MM.1S (cell line): Measurements from ENCODE around the gene PTMS.

Experiments
- EZH2 ChIP-seq: fragments of 300-600 bp; sonication (generic); optimal IDR thresholded peaks from 2 replicates; pipeline ENCODE3; 2017; ENCODE audit warnings: low read depth, mild to moderate bottlenecking, antibody characterized with exemption, low read length, mixed read lengths
- TF ChIP-seq, protein P1 (sequence below): fragments of 300-600 bp; sonication (generic); IDR thresholded peaks from 2 replicates; pipeline ENCODE4 v1.5.1; 2016; ENCODE audit warnings: antibody characterized with exemption, low read length, mixed read lengths

DNA sequence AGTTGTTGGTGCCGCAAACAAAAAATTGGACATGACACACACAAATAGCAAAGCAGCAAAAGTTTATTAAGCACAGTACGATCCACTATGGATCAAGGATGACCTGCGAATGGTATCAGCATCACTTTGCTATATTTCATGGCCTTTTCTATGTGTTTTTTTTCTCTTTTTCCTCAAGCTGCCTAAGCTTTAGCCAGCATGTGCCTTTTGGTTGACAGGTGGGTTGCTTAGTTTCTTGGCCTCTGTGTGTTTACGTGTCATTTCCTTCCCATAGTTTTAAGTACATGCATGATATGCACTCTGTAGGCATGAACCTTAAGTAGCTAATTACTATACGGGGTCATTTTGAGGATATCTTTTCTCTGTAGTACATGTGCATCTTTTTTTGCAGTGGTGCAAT, 33.0 kb downstream of the PTMS start:
- TF ChIP-seq, protein P1, sequence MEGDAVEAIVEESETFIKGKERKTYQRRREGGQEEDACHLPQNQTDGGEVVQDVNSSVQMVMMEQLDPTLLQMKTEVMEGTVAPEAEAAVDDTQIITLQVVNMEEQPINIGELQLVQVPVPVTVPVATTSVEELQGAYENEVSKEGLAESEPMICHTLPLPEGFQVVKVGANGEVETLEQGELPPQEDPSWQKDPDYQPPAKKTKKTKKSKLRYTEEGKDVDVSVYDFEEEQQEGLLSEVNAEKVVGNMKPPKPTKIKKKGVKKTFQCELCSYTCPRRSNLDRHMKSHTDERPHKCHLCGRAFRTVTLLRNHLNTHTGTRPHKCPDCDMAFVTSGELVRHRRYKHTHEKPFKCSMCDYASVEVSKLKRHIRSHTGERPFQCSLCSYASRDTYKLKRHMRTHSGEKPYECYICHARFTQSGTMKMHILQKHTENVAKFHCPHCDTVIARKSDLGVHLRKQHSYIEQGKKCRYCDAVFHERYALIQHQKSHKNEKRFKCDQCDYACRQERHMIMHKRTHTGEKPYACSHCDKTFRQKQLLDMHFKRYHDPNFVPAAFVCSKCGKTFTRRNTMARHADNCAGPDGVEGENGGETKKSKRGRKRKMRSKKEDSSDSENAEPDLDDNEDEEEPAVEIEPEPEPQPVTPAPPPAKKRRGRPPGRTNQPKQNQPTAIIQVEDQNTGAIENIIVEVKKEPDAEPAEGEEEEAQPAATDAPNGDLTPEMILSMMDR: no peak
- no peak for TF ChIP-seq EZH2
